ENCODE results near the gene SP140.
A peak's percentile ranks its signal among the peaks of the same experiment; 100 is the strongest.
"Not testable (repeated sequence)": the region's sequence is repeated elsewhere in the genome, so short reads cannot be mapped to it uniquely, and the experiment has no call there.

SP140 gene

DNA sequence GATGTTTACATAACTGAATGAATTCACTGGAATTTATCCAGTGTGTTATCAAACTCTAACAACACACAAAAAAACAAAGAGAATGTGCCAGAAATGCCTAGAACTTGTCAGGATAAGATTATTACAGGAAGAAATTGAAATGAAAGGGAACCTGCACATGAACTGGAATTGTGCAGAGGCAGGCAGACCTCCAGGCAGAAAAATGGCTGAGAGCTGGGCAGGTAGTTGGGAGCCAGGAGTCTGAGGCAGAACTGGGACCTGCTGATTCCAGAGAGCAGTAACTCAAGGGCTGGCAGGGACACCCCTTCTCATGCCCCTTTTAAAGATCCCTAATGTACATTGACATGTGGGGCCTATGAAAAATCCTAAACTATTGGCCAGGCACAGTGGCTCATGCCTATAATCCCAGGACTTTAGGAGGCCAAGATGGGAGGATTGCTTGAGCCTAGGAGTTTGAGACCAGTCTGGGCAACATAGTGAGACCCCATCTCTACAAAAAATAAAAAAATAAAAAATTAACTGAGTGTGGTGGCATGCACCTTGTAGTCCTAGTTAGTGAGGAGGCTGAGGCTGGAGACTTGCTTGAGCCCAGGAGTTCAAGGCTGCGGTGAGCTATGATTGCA lies 5.1 kb upstream of the SP140 start:
- TF ChIP-seq ZNF292 (tag by site-specific recombination; IDR thresholded peaks at IDR 0.05; ENCODE audit: borderline replicate concordance, low read depth) (no peak), PRDM1 (tag by site-specific recombination; IDR thresholded peaks at IDR 0.05) (no peak), SP3 (tag by site-specific recombination; IDR thresholded peaks at IDR 0.05) (peak; percentile 0; the same call in 1 of the 2 replicates), ZNF335 (tag by site-specific recombination; conservative IDR thresholded peaks at IDR 0.05) (peak; percentile 78), BCL11A (tag by site-specific recombination; IDR thresholded peaks at IDR 0.05; ENCODE audit: low read depth) (no peak), ZNF121 (tag by site-specific recombination; IDR thresholded peaks at IDR 0.05) (0 out of 2 replicates have a peak, but pooled peaks have one; percentile 38), ZNF37A (tag by site-specific recombination; IDR thresholded peaks at IDR 0.05) (no peak)
- Histone ChIP-seq H3K9me3 (ENCODE audit: control insufficient read depth, insufficient read depth, low read depth, low read length) (no peaks in the 10 kb centered on the region), H3K36me3 (ENCODE audit: control insufficient read depth in 2 of 2, insufficient read depth in 1 of 2, low read length in 2 of 2) (peaks cover 0 to 13% of the 10 kb centered on the region in 2 experiments; a peak in 1 of 3 replicates), H3K27ac (ENCODE audit: extremely low read depth, low read depth, low read length) (peak overlapping the region; percentile 26; the same call in 1 of the 2 replicates), H3K4me3 (ENCODE audit: low read depth, low read length) (peak overlapping the region; percentile 50), H3K4me1 (ENCODE audit: control insufficient read depth, insufficient read depth, low read length) (no peaks in the 10 kb centered on the region)
- ChIA-PET CTCF (no interaction called here), POLR2A (no interaction called here)

DNA sequence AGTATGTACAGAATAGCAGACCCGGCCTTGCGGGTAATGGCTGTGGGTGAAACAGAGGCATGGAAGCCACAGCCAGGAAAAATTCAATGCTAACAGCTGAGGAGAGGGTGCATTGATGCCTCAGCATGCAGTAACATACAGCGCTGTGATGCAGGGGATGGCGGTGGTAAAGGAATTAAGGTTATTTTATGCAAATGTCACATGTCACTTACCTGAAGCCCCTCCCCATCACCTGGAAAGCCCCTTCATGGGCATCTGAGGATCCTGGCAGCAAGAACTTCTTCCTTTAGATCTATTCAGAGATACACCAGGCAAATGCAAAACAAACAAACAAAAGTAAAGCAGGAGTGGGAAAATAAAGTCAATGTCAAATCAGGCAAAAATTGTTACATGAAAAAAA lies 4.0 kb upstream of the SP140 start:
- CTCF ChIA-PET, result no interaction called here
- Histone ChIP-seq H3K27ac (ENCODE audit: extremely low read depth, low read depth, low read length) (no peak overlapping the region), H3K9me3 (ENCODE audit: control insufficient read depth, insufficient read depth, low read depth, low read length) (no peaks in the 10 kb centered on the region), H3K4me1 (ENCODE audit: control insufficient read depth, insufficient read depth, low read length) (no peaks in the 10 kb centered on the region), H3K36me3 (ENCODE audit: control insufficient read depth in 2 of 2, insufficient read depth in 1 of 2, low read length in 2 of 2) (peaks cover 0 to 2% of the 10 kb centered on the region in 2 experiments; a peak in 1 of 3 replicates), H3K4me3 (ENCODE audit: low read depth, low read length) (no peak overlapping the region)
- TF ChIP-seq MZF1 (tag by site-specific recombination; IDR thresholded peaks at IDR 0.05; ENCODE audit: borderline replicate concordance) (no peak), TRIM28 (IDR thresholded peaks at IDR 0.05; ENCODE audit: borderline replicate concordance, low read length) (no peak), ZNF585B (tag by site-specific recombination; IDR thresholded peaks at IDR 0.05) (no peak), ZNF394 (tag by site-specific recombination; IDR thresholded peaks at IDR 0.05; ENCODE audit: borderline replicate concordance) (no peak), ZNF830 (tag by site-specific recombination; IDR thresholded peaks at IDR 0.05; ENCODE audit: low read depth) (no peak), ZNF626 (tag by site-specific recombination; IDR thresholded peaks at IDR 0.05) (no peak), ZNF600 (tag by site-specific recombination; IDR thresholded peaks at IDR 0.05) (no peak)
- TF ChIP-seq, protein P1, sequence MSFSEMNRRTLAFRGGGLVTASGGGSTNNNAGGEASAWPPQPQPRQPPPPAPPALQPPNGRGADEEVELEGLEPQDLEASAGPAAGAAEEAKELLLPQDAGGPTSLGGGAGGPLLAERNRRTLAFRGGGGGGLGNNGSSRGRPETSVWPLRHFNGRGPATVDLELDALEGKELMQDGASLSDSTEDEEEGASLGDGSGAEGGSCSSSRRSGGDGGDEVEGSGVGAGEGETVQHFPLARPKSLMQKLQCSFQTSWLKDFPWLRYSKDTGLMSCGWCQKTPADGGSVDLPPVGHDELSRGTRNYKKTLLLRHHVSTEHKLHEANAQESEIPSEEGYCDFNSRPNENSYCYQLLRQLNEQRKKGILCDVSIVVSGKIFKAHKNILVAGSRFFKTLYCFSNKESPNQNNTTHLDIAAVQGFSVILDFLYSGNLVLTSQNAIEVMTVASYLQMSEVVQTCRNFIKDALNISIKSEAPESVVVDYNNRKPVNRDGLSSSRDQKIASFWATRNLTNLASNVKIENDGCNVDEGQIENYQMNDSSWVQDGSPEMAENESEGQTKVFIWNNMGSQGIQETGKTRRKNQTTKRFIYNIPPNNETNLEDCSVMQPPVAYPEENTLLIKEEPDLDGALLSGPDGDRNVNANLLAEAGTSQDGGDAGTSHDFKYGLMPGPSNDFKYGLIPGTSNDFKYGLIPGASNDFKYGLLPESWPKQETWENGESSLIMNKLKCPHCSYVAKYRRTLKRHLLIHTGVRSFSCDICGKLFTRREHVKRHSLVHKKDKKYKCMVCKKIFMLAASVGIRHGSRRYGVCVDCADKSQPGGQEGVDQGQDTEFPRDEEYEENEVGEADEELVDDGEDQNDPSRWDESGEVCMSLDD (tag by site-specific recombination; IDR thresholded peaks at IDR 0.05), result no peak
- TF ChIP-seq, protein P2, sequence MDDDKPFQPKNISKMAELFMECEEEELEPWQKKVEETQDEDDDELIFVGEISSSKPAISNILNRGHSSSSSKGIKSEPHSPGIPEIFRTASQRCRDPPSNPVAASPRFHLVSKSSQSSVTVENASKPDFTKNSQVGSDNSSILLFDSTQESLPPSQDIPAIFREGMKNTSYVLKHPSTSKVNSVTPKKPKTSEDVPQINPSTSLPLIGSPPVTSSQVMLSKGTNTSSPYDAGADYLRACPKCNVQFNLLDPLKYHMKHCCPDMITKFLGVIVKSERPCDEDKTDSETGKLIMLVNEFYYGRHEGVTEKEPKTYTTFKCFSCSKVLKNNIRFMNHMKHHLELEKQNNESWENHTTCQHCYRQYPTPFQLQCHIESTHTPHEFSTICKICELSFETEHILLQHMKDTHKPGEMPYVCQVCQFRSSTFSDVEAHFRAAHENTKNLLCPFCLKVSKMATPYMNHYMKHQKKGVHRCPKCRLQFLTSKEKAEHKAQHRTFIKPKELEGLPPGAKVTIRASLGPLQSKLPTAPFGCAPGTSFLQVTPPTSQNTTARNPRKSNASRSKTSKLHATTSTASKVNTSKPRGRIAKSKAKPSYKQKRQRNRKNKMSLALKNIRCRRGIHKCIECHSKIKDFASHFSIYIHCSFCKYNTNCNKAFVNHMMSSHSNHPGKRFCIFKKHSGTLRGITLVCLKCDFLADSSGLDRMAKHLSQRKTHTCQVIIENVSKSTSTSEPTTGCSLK (tag by site-specific recombination; IDR thresholded peaks at IDR 0.05), result no peak
- POLR2A ChIA-PET, result no interaction called here

DNA sequence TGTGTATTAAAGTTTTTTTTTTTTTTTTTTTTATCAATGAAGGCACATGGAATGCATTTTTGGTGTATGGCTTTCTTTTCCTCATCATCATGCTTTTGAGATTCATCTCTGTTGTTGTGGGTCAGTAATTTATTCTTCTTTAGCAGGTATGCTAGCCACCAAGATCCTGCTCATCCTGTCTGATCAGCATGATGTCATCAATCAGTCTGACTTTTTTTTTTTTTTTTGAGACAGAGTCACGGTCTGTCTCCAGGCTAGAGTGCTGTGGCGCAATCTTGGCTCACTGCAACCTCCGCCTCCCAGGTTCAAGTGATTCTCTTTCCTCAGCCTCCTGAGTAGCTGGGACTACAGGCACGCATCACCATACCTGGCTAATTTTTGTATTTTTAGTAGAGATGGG lies 2.7 kb upstream of the SP140 start:
- TF ChIP-seq, protein P3, sequence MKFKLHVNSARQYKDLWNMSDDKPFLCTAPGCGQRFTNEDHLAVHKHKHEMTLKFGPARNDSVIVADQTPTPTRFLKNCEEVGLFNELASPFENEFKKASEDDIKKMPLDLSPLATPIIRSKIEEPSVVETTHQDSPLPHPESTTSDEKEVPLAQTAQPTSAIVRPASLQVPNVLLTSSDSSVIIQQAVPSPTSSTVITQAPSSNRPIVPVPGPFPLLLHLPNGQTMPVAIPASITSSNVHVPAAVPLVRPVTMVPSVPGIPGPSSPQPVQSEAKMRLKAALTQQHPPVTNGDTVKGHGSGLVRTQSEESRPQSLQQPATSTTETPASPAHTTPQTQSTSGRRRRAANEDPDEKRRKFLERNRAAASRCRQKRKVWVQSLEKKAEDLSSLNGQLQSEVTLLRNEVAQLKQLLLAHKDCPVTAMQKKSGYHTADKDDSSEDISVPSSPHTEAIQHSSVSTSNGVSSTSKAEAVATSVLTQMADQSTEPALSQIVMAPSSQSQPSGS (tag by site-specific recombination; IDR thresholded peaks at IDR 0.05; ENCODE audit: low read depth), result peak; percentile 50; the same call in 1 of the 2 replicates
- H3K4me3 ChIP-seq (ENCODE audit: low read depth, low read length); H3K27ac ChIP-seq (ENCODE audit: extremely low read depth, low read depth, low read length); POLR2A ChIA-PET; H3K9me3 ChIP-seq (ENCODE audit: control insufficient read depth, insufficient read depth, low read depth, low read length); H3K36me3 ChIP-seq (ENCODE audit: control insufficient read depth in 2 of 2, insufficient read depth in 1 of 2, low read length in 2 of 2); CTCF ChIA-PET; H3K4me1 ChIP-seq (ENCODE audit: control insufficient read depth, insufficient read depth, low read length): not testable (repeated sequence)
